Right kidney (tissue), 1 donor: ENCODE data around the gene NPIPA1.
"Not testable (repeated sequence)": the region's sequence is repeated elsewhere in the genome, so short reads cannot be mapped to it uniquely, and the experiment has no call there.

Source experiments
- DNase-seq: peaks from one replicate; pipeline ENCODE4 v3.0.0-alpha.2; 2016

NPIPA1 gene

GRCh38 chr16:14930246-14930645, 7.0 kb upstream of the NPIPA1 start:
- not testable (repeated sequence) for DNase-seq

- DNase-seq = not testable (repeated sequence)
These were observed 6.3 kb upstream of the NPIPA1 start for GRCh38 chr16:14930971-14931370.

DNA sequence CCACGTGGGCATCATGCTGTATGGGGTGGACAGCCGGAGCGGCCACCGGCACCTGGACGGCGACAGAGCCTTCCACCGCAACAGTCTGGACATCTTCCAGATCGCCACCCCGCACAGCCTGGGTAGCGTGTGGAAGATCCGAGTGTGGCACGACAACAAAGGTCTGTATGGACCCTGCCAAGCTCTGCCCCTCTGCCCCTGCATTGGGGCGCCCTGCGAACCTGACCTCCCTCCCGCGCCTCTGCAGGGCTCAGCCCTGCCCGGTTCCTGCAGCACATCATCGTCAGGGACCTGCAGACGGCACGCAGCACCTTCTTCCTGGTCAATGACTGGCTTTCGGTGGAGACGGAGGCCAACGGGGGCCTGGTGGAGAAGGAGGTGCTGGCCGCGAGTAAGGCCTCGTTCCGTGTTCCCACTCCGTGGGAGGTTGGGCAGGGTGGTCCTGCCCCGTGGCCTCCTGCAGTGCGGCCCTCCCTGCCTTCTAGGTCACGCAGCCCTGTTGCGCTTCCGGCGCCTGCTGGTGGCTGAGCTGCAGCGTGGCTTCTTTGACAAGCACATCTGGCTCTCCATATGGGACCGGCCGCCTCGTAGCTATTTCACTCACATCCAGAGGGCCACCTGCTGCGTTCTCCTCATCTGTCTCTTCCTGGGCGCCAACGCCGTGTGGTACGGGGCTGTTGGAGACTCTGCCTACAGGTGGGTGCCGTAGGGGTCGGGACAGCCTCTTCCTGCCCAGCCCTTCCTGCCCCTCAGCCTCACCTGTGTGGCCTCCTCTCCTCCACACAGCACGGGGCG, 4.5 kb upstream of the NPIPA1 start:
- DNase-seq = not testable (repeated sequence)

DNA sequence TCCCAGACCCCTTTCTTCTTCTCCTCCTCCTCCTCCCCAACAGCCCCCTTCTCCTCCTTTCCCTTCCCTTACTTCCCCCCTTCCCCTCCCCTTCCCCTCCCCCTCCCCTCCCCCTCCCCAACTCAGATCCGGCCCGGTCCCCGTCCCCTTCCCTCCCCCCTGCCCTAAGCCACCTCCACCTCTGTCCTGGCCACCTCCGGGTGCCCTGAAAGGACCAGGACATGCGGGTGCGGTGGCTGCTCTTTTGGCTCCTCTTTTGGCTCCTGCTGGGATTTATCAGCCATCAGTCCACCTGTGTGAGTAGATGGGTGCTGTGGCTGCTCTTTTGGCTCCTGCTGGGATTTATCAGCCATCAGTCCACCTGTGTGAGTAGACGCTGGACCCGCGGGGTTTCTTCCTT, 751 bp downstream of the NPIPA1 start:
- DNase-seq = not testable (repeated sequence)

GRCh38 chr16:14942686-14943085, 5.4 kb downstream of the NPIPA1 start:
- DNase-seq = not testable (repeated sequence)

GRCh38 chr16:14955546-14956231, 18.4 kb downstream of the NPIPA1 start:
- no peak for DNase-seq

GRCh38 chr16:14957576-14958322, 20.5 kb downstream of the NPIPA1 start:
- no peak for DNase-seq

GRCh38 chr16:14958323-14958600, 21.0 kb downstream of the NPIPA1 start:
- no peak for DNase-seq

GRCh38 chr16:14958970-14959369, 21.7 kb downstream of the NPIPA1 start:
- no peak for DNase-seq

DNA sequence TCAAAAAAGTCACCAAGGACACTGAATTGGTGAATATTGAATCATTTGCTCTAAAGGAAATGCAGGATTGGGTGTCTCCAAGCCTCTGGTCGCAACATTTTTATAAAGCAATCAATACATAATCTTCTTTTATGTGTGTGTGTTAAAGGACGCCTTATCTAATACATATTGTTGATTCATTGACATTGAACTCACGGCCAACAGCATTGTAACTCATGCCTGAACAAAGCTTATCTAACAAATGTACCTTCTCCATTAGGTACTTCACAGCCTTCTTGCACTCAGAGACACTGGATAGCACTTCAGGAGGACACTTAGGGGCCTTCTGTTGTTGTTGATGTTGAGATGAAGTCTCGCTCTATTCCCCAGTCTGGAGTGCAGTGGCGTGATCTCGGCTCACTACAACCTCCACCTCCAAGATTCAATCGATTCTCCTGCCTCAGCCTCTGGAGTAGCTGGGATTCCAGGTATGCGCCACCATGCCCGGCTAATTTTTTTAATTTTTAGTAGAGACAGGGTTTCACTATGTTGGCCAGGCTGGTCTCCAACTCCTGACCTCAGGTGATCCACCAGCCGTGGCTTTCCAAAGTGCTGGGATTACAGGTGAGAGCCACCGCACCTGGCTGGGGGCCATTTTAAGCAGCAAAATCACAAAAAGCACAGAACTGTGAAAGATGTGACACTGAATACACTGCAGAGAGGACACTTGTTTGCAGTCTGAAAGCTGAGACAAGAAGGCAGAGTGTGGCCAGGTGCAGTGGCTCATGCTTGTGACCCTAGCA, 24.4 kb downstream of the NPIPA1 start:
- no peak for DNase-seq

- no peak for DNase-seq
These were observed 26.3 kb downstream of the NPIPA1 start for GRCh38 chr16:14963281-14964173.

DNA sequence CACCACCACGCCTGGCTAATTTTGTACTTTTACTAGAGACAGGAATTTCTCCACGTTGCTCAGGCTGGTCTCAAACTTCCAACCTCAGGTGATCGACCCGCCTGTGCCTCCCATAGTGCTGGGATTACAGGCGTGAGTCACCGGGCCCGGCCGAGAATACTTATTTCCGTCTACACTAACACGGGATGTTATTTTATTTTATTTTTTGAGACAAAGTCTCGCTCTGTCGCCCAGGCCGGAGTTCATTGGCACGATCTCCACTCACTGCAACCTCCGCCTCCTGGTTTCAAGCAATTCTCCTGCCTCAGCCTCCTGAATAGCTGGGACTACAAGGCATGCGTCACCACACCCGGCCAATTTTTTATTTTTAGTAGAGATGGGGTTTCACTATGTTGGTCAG, 28.1 kb downstream of the NPIPA1 start:
- DNase-seq = no peak

GRCh38 chr16:14969795-14970194, 32.6 kb downstream of the NPIPA1 start:
- not testable (repeated sequence) for DNase-seq

- not testable (repeated sequence) for DNase-seq
These were observed 34.5 kb downstream of the NPIPA1 start for GRCh38 chr16:14971621-14972228.

DNA sequence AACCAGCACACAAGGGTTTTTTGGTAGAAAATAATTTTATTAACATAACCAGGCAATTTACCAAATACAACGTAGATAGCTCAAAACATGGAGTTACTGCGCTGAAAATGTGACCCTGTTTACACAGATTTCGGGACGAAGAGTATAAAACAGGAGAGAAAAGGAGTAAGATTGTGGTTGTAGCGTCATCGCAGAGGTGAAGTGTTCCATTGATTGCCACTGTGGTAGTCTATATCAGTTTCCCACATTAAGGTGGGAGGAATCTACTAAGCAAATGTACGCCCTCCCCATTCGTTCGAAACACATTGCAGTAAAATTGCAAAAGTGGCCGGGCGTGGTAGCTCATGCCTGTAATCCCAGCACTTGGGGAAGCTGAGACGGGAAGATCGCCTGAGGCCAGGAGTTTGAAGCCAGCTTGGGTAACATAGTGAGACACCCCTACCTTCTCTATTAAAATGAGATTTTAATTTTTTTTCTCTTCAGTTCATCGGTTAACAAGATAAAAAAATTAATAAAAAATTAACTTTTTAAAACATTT, 36.6 kb downstream of the NPIPA1 start:
- DNase-seq = not testable (repeated sequence)

- DNase-seq = not testable (repeated sequence)
These were observed 37.0 kb downstream of the NPIPA1 start for GRCh38 chr16:14974331-14974655.

GRCh38 chr16:14974656-14975417, 37.6 kb downstream of the NPIPA1 start, which contains the start of gene PDXDC1:
Gene PDXDC1, plus strand, starts transcription at chr16:14975026. Its CDS starts 174 bp downstream, at chr16:14975200.
- DNase-seq = peak; percentile 99

- peak; percentile 54 for DNase-seq
These were observed 38.4 kb downstream of the NPIPA1 start for GRCh38 chr16:14975418-14976194.
